Spleen (tissue), 7 donors: ENCODE data around the gene BLOC1S5.
A peak's percentile ranks its signal among the peaks of the same experiment; 100 is the strongest.

Experiments
- POLR2AphosphoS5 ChIP-seq, 3 donors: sonication (generic); formaldehyde crosslinking; IDR thresholded peaks; one replicate each; pipeline ENCODE4 v1.5.1; 2017; ENCODE audit warnings: antibody characterized with exemption in 3 of 3
- TF ChIP-seq, protein P1 (sequence below), 11 experiments: fragments of 200-600 bp in 7 of 11; fragments of 450-650 bp in 4 of 11; sonication (generic) in 4 of 11; IDR thresholded peaks in 8 of 11; conservative IDR thresholded peaks in 3 of 11; 1 replicate in 7 of 11; 2 replicates in 4 of 11; pipeline versions ENCODE4 v1.4.0 to v1.8.0; 2016 to 2021; ENCODE audit warnings: antibody characterized with exemption in 11 of 11, inconsistent platforms in 4 of 11, mild to moderate bottlenecking in 1 of 11
- donor health status: DM: no; HTN: no; CAD: no; lungs with moderate emphysema.
- donor health status: DM: no; HTN: no; CAD: no.
- donor health status: DM: no; HTN: no; CAD: no.

DNA sequence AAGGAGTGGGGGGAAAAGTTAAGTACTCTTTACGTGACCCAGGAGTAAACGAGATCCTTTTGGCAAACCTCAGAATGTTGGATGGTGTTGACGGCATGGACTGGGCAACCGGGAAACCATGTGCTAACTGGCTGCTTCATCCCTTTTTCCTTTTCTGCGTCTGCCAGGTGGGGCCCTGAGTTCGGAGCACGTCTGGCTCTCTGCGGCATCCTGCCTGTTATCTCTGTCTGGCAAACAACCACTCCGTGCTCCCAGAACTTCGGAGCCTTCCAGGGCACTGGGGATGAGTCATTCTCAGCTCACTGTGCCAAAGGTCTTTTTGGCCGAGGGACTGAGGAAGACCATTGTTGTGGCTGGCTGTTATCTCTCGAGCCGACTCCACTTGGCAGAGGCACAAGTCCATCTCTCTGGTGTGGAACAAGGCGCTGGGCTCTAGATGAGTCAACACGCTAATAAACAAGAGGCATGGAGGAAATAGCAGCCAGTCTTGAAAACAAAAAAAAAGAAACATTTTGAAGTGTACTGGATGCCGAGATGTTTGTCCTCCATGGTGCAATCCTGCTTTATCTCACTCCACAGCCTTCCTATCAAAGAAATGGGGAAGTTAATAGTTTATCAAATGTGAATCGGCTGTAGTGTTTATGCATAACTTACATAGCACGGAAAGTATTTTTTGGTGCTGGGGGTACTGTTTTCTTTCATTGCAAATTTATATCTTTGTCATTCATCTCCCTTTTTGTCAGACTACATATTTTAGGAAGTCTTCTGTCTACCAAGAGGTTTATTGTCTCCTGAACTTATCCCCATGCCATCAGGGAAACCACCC is 89.0 kb downstream of the BLOC1S5 start:
- peak in 2 of 3 donors; percentile 76 to 77 for TF ChIP-seq POLR2AphosphoS5 (IDR thresholded peaks at IDR 0.05)
- TF ChIP-seq, protein P1, sequence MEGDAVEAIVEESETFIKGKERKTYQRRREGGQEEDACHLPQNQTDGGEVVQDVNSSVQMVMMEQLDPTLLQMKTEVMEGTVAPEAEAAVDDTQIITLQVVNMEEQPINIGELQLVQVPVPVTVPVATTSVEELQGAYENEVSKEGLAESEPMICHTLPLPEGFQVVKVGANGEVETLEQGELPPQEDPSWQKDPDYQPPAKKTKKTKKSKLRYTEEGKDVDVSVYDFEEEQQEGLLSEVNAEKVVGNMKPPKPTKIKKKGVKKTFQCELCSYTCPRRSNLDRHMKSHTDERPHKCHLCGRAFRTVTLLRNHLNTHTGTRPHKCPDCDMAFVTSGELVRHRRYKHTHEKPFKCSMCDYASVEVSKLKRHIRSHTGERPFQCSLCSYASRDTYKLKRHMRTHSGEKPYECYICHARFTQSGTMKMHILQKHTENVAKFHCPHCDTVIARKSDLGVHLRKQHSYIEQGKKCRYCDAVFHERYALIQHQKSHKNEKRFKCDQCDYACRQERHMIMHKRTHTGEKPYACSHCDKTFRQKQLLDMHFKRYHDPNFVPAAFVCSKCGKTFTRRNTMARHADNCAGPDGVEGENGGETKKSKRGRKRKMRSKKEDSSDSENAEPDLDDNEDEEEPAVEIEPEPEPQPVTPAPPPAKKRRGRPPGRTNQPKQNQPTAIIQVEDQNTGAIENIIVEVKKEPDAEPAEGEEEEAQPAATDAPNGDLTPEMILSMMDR (IDR thresholded peaks at IDR 0.05 in 8 of 11, conservative IDR thresholded peaks at IDR 0.05 in 3 of 11): no peak
